A673 (cell line): ENCODE measurements around the gene BCKDHA.

ENCODE experiments used
- EZH2 ChIP-seq: fragments of 200-600 bp; sonication (generic); IDR thresholded peaks from 2 replicates; pipeline ENCODE4 v1.6.1; 2017; ENCODE audit warnings: borderline replicate concordance, low read depth, mild to moderate bottlenecking, mixed read lengths, antibody characterized with exemption, low read length; ENCODE audit not compliant: poor library complexity, severe bottlenecking
- TF ChIP-seq, protein P1 (sequence below): fragments of 300-800, 200-600 bp; sonication (generic); conservative IDR thresholded peaks from 2 replicates; pipeline ENCODE4 v1.5.1; 2017; ENCODE audit warnings: low read depth, mild to moderate bottlenecking, antibody characterized with exemption, low read length, moderate library complexity, mixed read lengths

DNA sequence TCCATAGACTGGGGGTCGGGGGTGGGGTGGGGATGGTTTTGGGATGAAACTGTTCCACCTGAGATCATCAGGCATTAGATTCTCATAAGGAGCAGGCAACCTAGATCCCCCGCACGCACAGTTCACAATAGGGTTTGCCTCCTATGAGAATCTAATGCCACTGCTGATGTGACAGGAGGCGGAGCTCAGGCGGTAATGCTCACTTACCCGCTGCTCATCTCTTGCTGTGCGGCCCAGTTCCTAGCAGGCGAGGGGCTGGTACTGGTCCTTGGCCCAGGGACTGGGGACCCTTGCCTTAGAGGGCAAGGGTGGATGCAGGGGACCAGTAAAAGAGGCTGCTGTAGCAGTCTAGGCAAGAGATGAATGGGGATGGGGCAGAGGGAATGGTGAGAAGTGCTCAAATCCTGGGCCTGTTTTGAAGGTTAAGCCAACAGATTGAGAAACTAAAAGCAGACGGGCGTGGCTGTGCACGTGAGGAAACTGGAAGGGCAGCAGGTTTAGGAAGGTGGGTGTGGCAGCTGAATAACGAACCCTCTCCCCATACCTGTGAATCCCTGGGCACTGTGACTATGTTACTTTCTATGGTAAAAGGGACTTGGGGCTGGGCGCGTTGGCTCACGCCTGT is 43.8 kb downstream of the BCKDHA start:
- TF ChIP-seq, protein P1, sequence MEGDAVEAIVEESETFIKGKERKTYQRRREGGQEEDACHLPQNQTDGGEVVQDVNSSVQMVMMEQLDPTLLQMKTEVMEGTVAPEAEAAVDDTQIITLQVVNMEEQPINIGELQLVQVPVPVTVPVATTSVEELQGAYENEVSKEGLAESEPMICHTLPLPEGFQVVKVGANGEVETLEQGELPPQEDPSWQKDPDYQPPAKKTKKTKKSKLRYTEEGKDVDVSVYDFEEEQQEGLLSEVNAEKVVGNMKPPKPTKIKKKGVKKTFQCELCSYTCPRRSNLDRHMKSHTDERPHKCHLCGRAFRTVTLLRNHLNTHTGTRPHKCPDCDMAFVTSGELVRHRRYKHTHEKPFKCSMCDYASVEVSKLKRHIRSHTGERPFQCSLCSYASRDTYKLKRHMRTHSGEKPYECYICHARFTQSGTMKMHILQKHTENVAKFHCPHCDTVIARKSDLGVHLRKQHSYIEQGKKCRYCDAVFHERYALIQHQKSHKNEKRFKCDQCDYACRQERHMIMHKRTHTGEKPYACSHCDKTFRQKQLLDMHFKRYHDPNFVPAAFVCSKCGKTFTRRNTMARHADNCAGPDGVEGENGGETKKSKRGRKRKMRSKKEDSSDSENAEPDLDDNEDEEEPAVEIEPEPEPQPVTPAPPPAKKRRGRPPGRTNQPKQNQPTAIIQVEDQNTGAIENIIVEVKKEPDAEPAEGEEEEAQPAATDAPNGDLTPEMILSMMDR = no peak
- no peak for TF ChIP-seq EZH2
